Fibroblast of villous mesenchyme (primary cell): Measurements from ENCODE around the gene ANO8. TPM values are rescaled to one million over a fixed set of nuclear protein-coding genes. Genes with fewer than 3 reads are reported as not detected.
A peak's percentile ranks its signal among the peaks of the same experiment; 100 is the strongest.

Source experiments
- DNase-seq: peaks from one replicate; pipeline ENCODE4 v3.0.0-alpha.2; 2010; ENCODE audit warnings: low read depth
- H3K4me3 ChIP-seq: 2 replicates; pipeline ENCODE4 v1.5.1; 2011; ENCODE audit warnings: low read depth, mild to moderate bottlenecking, low read length
- CTCF ChIP-seq: IDR thresholded peaks from 2 replicates; pipeline ENCODE4 v1.5.1; 2012; ENCODE audit warnings: low read depth, mild to moderate bottlenecking, low read length; ENCODE audit not compliant: insufficient read depth
- total RNA-seq: library from RNA; depleted of rRNA; stranded (reverse); fragments of >200 nt; gene quantifications from 2 replicates; pipeline ENCODE4 v1.2.3, GENCODE V29; 2012

Gene ANO8
- total RNA-seq, 1 donor: 3.9 TPM

- H3K4me3 ChIP-seq: peak overlapping the region; percentile 46
- no peak for TF ChIP-seq CTCF
- DNase-seq: no peak
Observed at GRCh38 chr19:17328517-17329365, 5.9 kb downstream of the ANO8 start.

DNA sequence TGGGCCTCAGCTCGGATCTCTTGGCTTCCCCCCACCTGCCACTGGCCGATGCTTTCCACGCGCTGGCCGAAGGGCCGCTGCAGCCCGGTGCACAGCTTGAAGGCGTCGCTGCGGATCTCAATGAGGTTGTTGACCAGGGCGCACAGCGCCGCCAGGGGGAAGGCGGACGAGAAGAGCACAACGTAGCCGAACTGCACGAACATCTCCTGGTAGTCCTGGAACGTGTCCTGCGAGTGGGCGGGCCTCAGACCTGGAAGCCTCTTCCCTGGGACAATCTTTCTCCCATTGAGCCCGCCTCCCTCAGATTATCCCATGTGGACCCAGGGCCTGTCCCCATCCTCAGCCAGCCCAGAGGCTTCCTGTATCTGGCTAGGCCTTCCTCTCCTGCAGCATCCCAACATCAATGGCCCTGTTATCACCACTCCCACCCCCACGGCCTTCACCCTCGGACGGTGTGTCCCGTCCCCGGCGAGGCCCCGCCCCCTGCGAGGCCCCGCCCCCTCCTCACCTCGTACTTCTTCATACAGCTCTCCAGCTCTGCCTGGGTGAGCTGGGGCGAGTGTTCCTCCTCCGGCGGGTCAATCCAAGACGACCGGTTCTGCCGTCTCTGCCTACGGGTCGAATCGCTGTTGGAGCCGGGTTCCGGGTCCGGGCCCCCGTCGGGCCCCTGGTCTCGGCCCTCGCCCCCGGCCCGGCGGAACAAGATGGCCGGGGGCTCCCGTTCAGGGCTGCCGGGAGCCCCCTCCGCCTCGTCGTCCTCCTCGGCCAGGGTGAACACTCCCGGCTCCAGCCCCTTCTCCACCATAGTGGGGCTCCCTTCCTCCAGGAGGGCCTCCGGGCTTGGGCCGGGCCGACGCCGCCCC is 6.8 kb downstream of the ANO8 start:
- DNase-seq: peak; percentile 72
- peak; percentile 55 for TF ChIP-seq CTCF
- H3K4me3 ChIP-seq: peak overlapping the region; percentile 46

GRCh38 chr19:17327068-17327653 is 7.5 kb downstream of the ANO8 start:
- no peak for DNase-seq
- no peak overlapping the region for H3K4me3 ChIP-seq
- TF ChIP-seq CTCF: no peak

- no peak overlapping the region for H3K4me3 ChIP-seq
- no peak for DNase-seq
- no peak for TF ChIP-seq CTCF
Observed at GRCh38 chr19:17326595-17326966, 8.1 kb downstream of the ANO8 start.

- no peak overlapping the region for H3K4me3 ChIP-seq
- DNase-seq: no peak
- TF ChIP-seq CTCF: no peak
Observed at GRCh38 chr19:17325881-17326594, 8.6 kb downstream of the ANO8 start.

DNA sequence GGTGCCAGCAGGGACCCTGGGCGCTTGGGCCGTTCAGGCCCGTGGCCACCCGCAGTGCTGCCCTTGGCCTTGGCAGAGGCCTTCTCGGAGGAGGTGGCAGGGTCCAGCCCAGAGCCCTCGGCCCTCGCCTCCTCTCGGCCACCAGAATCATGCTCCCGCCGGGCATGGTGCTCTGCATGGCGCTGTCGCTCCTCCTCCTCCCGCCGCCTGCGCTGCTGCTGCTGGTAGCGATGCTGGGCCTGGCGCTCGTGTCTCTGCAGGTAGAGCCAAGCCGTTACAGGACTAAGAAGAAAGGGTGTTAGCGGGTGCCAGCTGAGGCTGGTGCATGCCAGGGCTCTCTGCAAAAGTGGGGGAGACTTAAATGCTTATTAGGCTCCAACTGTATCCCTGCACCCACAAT is 9.5 kb downstream of the ANO8 start:
- DNase-seq: no peak
- no peak for TF ChIP-seq CTCF
- no peak overlapping the region for H3K4me3 ChIP-seq
